NCI-H2171 (cell line): ENCODE measurements around the gene PI4K2A.
A peak's percentile ranks its signal among the peaks of the same experiment; 100 is the strongest.
"Not testable (repeated sequence)": the region's sequence is repeated elsewhere in the genome, so short reads cannot be mapped to it uniquely, and the experiment has no call there.

Source experiments
- DNase-seq: peaks from one replicate; lab custom pipeline; 2025; lab: John Stamatoyannopoulos, UW

PI4K2A gene

DNA sequence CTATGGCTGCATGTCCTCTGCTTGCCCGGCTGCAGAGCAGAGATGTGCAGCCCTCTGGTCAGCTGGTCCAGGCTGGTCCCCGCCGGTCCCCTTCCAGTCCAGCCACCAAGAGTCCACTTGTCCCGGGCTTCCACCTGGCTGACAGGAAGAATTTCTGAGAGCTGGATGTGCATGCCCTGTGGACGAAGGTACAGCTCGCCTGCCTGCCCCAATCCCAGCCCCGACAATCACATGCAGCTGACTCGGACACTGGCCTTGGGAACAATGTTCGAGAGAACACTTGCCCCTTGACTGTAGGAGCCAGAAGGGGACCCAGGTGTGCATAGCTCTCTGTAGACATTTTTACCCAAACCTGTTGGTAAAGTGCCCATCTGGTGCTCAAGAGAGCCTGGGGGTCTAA, 34.8 kb downstream of the PI4K2A start:
- DNase-seq = no peak

DNA sequence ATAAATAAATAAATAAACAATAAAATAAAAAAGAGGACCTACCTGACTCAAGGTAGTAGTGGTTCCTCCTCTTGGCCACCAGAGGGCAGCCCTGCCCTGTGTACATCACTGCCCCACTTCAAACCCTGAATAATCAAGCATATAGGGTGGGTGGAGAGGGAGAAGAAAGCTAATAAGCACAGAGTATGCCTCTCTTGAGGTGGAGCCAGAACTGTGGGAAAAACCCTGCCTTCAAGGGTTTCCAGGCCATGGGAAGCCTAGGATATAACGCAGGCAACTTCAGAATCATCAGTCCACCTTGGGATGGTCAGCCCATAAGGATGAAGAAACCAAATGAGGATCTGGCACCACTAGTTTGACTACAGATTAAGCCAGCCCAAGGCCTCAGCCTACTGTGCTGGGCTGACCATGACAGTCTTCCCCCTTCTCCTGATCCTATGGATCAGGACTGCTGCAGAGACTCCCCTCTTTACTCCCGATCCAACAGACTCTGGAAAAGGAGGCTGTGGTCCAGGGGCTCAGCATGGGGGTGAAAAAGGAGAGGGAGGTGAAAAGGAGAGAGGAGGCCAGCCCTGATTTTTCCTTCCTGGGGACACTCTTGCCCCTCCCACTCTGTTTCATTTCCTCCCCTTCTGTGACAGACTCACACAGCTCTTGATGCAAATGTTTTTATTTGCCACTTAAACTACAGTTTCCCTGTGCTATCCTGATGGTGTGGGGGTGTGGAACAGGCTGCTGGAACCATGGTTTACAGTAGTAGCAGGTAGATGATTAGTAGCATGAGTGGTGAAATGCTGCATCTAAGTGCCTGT, 36.5 kb downstream of the PI4K2A start:
- DNase-seq = no peak

- DNase-seq = no peak
Measured at GRCh38 chr10:97679594-97679993, 39.1 kb downstream of the PI4K2A start.

DNA sequence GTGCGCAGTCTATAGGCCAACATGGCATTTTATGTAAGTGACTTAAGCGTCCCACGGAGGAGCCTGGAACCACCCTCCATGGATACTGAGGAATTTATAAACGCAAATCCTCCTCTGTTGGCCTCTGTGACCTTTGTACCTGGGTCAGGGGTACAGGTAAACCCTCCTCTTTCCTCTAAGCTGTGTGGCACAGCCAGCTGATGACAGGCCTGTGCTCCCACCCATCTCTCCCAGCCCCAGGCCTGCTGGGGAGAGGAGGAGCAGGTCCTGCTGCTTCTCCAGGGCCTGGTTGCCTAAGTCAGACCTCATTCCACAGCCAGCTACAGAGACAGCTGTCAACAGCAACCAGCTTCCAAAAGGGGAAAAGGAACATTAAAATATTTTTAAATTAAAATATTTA, 41.6 kb downstream of the PI4K2A start:
- no peak for DNase-seq

GRCh38 chr10:97683556-97684367, 43.3 kb downstream of the PI4K2A start:
- DNase-seq = no peak

GRCh38 chr10:97684368-97684713, 43.9 kb downstream of the PI4K2A start:
- DNase-seq = not testable (repeated sequence)

GRCh38 chr10:97684866-97685394, 44.5 kb downstream of the PI4K2A start:
- DNase-seq = no peak

- no peak for DNase-seq
Measured at GRCh38 chr10:97685395-97685958, 45.0 kb downstream of the PI4K2A start.

GRCh38 chr10:97686301-97686961, 46.0 kb downstream of the PI4K2A start:
- DNase-seq = no peak

GRCh38 chr10:97686962-97687784, 46.7 kb downstream of the PI4K2A start, which contains the start of gene AVPI1:
Gene AVPI1, minus strand, starts transcription at chr10:97687241. Its CDS starts 7,336 bp downstream, at chr10:97679905.
- peak; percentile 89 for DNase-seq

DNA sequence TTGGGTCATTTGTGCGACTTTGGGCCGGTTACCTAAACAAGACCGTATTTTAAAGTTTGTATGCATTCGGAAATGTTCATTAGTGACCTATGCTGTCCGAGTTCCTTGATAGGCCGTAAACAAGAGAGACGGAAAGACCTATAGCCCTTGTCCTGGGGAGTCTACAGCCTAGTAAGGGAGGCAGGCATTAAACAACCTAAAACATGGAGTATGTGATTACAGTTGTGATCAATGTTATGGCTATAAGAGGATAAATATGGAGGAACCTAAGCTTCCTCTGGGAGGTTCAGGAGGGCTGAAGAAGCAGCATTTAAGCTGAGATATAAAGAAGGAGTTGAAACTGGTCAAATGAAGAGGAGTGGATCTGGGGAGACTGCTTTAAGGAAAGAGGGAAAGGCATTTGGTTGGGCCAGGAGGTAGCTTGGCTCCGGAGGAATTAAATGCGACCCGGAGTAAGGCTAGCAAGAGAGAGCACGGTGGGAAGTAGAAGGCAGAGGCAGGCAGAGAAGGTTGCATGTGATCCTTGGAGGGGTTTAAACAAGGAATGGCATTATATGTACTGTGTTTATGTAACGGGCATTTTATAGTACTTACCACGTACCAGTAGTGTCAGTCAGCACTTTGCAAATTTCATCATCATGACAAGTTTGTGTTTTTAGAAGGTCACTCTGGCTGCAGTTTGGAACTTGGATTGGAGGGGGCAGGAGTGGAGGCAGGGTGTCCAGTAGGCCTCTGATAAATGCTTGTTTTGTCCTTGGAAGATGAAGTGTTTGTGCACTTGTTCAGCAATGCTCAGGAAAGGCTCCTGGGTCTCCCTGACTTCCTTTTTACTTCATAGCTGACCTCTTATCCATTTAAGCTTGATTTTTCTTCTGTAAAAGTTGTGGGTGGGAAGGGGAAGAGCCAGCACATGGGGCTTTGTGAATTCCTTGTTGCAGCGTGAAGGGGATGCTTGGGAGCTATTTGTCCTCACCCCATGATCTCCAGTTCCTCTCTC, 47.6 kb downstream of the PI4K2A start:
- DNase-seq = no peak

DNA sequence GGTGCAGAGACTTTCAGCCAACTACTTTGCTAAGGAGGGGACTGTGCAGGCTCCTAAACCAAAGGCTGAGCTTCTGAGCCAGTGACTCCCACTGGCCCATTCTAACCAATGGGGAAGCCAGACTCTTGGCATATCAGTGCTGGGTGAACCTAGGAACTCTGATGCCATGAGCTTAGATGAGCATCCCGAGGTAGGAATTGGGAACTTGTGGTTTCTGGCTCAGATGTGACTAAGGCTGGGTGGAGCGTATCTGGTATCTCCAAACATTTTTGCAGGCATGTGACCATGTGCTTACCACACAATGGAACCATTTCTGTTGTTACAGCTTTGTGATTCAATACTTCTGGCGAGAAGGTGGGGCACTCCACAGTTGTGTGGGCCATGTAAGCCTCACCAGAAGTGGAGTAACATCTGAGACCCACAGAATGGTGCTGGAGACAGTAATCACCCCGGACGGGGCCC, 49.1 kb downstream of the PI4K2A start:
- no peak for DNase-seq

DNA sequence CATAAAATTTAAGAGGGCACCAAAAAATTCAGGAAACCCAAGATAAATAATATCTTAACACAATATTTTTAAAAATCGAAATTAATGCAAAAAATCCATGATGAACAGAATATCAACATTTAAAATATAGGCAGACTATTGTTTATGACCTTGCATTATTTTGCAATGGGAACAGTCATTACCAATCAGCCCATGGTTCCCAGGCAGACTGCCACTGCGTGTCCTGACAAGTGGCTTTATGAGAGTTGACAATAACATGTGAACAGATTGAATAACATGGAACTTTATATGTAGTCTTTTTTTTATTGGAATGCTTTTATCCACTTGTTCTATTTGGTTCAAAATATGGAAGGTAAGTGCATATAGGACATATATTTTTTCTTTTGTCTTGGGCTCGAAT, 49.7 kb downstream of the PI4K2A start:
- DNase-seq = no peak

DNA sequence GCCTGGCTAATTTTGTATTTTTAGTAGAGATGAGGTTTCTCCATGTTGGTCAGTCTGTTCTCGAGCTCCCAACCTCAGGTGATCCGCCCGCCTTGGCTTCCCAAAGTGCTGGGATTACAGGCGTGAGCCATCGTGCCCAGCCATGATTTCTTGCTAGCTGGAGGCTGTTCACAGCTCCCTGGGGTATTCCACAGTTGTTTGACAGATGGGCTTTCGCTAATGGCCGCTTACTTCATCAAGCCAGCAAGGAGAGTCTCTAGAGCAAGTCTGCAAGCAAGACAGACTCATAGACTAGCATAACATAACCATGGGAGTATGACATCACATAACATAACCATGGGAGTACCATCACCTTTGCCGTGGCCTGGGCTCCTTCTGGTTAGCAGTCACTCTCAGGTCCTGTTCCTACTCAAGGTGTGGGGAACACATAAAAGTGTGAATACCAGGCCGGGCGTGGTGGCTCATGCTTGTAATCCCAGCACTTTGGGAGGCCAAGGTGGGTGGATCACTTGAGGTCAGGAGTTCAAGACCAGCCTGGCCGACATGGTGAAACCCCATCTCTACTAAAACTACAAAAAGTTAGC, 57.7 kb downstream of the PI4K2A start:
- peak; percentile 68 for DNase-seq

GRCh38 chr10:97701438-97702069, 61.1 kb downstream of the PI4K2A start:
- no peak for DNase-seq

- DNase-seq = no peak
Measured at GRCh38 chr10:97703398-97704067, 63.1 kb downstream of the PI4K2A start.

GRCh38 chr10:97704341-97704740, 63.9 kb downstream of the PI4K2A start:
- DNase-seq = no peak

- DNase-seq = no peak
Measured at GRCh38 chr10:97705006-97705670, 64.7 kb downstream of the PI4K2A start.
